Fibroblast of peridontal ligament (primary cell): Measurements from ENCODE around the gene NUDCD3.
A peak's percentile ranks its signal among the peaks of the same experiment; 100 is the strongest.
"Not testable (repeated sequence)": the region's sequence is repeated elsewhere in the genome, so short reads cannot be mapped to it uniquely, and the experiment has no call there.

ENCODE experiments used
- DNase-seq: peaks from one replicate; pipeline ENCODE4 v3.0.0-alpha.2; 2010; ENCODE audit errors: extremely low read depth

Gene NUDCD3

DNA sequence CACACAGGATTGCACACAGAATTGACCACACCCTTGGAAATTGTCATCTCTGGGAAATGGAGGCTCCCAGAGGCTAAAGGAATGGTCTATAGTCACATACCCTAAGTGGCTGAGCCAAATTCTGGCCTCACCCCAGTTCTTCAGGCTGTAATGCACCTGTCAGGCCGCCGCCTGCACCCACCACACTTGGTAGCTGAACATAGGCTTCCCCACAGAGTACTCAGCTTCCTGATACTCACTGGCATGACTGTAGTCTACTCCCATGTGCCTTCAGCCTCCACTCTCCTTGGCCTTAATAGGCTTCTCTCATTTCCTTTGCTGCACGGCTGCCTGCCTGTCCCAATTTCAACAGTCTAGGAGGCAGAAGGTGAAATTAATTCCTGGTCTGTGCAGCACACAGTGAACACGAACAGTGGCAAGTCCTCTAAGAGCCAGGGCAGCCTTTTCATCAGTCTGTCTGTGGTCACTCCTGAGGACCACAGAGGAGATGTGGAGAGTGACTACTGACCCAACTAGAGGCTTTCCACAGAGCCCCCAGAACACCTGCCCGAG lies 42.5 kb downstream of the NUDCD3 start:
- no peak for DNase-seq

DNA sequence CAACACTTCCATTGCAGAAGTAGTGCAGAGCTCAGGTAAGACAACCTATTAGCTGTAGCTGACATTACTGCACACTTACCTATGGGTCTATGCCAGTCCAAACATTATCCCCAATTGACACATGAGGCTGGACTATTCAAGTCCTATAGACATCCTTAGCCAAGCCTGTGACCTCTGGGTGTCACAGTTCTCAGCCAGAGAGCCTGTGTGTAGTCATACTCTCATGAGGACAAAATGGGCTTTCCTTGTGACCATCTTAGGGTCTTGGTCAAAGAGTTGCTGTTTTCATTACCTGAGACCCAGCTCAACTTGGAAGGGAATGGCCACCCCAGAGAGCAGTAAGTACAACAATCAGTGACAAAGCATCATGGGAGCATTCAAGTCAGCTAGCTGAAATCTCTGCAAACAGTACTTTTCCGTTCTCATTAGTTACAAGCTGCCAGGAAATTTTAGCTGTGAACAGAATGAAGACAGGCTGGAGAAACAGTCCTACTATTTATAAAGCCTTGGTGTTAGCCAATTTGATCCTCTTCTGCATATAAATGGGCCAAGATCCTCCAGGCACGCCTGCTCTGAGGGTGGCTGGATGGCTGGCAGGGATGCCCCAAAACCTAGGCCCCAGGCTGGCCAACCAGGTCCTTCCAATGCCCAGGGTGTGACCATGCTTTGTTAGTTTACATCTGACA lies 44.3 kb downstream of the NUDCD3 start:
- DNase-seq = no peak

DNA sequence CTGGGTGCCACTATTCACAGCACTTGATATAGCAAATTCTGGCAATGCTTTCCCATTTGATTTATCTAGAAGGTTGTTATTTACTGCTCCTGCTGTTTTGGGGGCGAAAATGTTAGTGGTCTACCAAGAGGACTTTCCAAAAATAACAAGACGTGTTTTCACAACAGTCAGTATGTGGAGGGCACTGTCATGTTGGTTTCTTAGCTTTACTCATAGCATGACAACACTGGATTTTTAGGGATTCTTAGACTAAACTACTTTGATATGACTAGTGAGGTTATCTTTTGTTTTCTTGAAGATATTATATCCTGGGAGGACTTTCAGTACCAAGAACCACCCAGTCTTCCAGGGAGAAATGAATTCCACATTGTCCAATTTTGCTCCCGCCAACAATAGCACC lies 49.4 kb downstream of the NUDCD3 start:
- DNase-seq = no peak

DNA sequence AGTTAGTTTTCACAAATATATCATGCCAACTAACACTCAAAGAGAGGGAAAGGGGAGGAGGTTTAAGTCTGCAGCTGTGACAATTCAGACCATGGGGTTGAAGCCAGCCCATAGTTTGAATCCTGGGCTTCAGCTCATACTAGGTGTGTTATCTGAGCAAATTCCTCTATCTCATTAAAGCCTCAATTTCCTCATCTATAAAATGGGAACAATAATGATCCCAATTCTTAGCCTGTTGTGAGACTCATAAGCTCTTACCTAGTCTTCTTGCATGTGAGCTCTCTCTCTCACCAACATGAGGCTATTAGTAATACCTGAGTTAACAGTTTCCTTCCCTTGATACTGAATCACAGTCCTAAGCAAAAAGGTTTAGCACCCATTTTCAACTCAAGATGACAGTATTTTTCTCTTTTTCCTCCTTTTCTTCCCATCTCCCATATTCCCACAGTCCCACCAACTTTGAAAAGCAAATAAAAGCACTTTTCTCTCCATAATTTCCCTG lies 49.8 kb downstream of the NUDCD3 start:
- DNase-seq = no peak

DNA sequence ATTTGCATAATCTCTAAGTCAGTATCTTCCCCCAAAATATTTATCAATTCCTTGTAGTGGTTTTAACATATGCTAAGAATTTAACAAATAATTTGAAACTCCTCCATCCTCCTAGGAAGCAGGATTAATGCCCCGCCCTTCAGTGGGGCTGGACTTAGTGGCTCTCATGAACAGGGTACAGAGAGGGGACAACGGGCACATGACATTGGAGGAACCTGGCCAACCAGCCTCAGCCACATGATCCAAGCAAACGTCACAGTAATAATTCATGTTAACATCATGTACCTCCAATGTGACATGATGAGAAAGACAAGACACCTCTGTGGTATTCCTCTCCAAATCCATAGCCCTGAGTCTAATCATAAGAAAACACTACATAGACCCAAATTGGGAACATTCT lies 50.5 kb downstream of the NUDCD3 start:
- no peak for DNase-seq

DNA sequence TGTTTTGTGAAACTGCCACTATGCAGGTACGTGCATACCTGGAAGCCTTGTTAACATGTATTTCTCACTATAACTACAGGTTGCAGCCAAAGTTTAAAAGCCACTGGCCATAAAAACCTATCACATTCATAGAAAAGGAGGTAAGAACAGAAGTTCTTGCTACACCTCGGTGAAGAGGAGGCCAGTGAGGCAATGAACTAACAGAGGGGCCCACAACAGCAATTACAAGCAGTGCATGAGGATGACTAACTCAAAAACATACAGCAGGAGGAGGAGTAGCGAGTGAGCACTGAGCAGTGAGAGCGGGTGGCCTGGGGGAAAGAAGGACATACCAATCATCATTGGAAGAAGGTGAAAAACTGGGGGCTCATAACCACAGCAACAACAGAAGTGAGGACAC lies 51.6 kb downstream of the NUDCD3 start:
- DNase-seq = no peak

DNA sequence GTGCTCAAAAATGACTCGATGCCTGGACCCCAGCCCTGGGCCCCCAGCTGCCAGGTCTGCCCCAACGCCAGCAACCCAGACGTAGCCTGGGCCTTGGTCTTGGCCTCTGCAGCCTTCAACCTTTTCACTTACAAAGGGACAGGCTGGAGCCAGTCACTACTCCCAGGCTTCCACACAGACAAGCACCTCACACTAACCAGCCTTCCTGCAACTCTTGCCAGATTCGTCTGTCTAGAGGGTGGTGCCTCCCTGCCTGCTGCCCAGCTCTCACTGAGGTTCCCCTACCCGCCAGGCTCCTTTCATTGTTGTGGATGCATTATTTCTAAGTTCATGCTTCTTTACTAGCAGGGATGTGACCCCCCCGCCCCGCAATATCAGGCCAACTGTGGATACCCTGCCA lies 56.3 kb downstream of the NUDCD3 start:
- no peak for DNase-seq

DNA sequence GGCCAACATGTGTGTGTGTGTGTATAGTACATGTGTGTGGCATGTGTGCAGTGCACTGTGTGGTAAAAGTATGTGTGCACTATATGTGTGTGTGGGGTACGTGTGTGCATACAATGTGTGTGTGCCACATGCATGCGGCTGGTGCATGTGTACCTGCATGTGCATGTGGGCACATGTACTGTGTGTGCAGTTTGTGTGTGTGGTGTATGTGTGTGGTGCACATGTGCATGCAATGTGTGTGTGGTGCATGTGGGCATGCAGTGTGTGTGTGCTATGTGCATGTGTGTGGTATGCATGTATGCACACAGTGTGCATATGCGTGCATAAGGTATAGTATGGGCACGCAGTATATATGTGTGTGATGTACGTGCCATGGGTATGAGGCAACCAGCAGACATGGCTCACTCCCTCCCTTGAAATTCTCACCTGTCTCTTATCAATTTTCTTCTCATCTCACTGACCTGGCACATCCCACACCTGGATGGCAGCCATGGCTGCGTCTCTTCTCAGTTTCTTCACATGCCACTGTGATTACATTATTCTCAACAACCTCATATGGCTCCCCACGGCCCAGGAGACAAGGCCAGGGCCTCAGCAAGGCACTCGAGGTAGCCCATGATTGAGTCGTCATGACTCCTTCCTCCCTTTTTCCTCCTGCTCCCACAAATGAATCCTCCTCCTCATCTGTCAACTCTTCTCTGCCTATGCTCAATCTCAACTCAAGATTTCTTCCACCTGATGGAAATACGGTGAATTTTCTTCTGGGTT lies 57.0 kb downstream of the NUDCD3 start:
- no peak for DNase-seq

DNA sequence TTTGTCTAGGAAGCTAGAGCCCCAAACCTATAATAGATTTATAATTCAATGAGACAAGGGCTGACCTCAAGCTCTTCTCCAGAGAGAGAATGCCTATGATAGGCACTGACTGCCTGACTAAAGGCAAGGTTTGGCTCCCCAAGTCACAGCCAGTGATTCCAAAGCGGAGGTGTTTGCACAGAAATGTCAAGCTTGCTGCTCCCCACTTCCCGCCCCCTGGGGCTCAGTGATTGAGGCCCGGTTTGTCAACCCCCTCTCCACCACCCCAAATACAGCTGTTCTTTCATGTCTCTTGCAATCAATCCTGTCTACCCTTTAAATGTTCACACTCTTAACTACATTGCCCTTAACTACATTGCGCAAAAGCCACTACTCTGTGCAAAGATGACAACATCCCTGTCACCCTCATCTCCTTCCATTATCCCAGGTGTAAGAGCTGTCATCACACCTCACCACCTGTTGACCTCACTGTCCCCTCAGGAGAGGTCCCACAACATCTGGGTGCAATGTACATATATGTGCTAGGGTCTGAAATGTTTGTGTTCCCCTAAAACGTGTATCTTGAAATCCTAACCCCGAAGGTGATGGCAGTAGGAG lies 58.0 kb downstream of the NUDCD3 start:
- no peak for DNase-seq

DNA sequence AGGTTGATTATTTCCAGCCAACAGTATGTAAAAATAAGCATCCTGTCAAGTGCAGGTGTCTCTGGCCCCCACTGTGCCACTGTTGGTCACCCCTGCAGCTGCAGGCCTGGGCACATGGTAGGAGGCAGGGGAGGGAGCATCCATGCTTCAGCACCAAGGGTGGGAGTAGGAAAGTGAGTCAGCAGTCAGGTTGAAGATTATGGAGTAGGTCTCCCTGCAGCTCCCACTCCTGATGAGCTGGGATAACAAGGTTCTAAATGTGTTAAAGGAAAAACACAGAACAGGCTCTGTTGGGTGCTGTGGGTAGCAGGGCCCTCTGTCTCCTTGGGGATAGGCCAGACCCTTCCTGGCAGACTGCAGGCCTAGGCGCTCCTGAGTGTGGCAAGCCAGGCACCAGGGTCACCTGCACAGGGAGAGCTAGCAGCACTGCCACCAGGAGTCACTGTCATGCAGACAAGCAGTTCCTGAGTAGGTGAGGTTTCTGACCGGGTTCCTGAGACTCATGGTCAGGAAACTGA lies 59.3 kb downstream of the NUDCD3 start:
- DNase-seq = no peak

DNA sequence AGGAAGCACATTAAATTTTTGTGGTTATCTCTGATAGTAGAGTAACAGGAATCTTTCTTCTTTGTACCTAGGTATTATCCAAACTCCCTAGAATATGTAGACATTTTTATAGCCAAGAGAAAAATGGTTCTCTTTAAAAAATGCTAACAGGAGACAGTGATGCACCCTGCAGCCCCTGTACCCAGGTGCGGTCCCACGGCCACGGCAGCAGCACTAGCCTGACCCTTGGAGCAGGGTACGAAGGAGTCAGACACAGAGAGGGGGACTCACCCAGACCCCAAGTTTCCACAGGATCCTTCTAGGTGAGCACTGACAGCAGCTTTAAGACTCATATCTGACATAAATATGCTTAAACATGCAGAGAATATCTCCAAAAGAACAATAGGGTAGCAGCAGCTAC lies 60.4 kb downstream of the NUDCD3 start:
- DNase-seq = no peak

DNA sequence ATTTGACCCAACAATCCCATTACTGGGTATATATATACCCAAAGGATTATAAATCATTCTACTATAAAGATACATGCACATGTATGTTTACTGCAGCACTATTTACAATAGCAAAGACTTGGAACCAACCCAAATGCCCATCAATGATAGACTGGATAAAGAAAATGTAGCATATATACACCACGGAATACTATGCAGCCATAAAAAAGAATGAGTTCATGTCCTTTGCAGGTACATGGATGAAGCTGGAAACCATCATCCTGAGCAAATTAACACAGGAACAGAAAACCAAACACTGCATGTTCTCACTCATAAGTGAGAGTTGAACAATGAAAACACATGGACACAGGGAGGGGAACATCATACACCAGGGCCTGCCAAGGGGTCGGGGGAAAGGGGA lies 65.7 kb downstream of the NUDCD3 start:
- not testable (repeated sequence) for DNase-seq

DNA sequence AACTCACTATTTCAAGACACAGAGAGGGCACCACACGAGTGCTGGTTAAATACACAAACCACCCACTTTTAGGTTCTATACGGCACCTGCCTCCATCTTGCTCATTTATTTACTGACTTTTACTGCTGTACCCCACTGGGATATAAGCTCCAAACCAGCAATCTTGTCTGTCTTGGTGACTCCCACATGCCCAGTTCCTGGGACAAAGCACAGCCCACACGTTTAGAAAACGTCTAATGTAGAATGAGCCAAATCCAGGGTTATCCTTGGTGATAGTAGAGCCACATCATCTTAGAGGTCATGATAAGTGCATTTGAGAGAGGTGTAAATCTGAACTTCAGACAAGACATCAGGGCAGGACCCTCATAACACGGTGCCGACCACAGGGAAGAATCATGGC lies 73.5 kb downstream of the NUDCD3 start:
- no peak for DNase-seq

DNA sequence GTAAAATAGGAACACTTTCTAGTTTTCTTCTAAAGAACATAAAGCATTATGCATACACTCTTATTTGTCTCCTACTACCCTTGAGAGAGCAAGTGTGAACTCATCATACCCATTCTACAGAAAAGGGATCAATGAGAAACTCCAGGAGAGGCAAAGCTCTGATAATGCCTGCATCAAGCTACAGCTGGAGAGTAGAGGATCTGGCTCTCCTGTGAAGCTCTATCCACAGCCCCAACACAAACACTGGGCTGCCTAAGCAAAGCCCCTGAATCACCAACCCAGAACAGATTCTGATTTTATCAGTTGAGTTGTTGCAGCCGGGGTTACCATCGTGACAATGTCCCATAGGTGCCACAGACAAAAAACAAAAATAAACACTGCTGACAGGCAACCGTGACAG lies 74.9 kb downstream of the NUDCD3 start:
- DNase-seq = no peak

DNA sequence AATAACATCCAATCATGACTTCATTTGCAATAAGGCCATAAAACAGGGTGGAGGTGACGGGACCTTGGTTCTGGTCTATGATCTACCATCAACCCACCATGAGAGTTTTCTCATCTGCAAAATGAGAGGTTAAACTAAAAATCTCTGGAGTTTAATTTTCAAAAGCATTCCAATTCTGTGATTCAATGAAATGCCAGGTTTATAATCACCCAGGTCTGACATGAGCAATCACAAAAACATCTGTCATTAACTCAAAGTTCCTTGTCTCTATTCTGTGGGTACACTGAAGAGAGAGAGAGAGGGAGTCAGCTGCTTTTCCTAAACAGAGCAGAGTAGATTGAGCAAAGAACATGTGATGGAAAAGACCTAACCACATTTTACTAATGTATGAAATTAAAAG lies 75.4 kb downstream of the NUDCD3 start:
- peak; percentile 15 for DNase-seq

DNA sequence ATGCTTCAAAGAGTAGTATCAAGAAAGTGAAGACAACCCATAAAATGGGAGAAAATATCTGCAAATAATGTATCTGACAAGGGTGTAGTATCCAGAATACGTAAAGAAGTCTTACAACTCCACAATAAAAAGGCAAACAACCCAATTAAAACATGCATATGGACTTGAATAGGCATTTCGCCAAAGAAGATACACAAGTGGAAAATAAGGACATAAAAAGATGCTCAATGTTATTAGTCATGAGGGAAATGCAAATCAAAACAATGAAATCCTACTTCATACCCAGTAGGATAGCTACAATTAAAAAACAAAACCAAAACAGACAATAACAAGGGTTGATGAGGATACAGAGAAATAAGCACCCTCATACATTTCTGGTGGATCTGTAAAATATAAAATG lies 79.2 kb downstream of the NUDCD3 start:
- DNase-seq = no peak

DNA sequence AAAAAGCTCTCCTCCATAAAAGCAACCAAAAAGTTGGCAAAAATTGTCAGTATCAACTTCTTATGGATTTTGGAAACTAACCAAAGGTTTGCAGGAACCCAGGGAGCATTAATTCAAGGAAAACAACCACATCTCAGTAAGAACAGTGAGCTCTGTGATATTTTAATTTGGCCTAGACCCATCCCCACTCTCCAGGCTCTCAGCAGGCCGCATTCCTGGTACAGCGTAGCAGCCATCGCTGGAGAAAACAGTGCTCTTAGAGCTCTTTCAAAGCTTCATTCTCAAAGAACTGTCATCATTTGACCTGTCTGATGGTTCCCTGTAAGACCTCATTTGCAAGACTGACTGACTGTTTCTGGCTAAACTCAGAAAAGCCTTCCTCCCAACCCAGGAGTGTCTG lies 81.9 kb downstream of the NUDCD3 start:
- DNase-seq = no peak

DNA sequence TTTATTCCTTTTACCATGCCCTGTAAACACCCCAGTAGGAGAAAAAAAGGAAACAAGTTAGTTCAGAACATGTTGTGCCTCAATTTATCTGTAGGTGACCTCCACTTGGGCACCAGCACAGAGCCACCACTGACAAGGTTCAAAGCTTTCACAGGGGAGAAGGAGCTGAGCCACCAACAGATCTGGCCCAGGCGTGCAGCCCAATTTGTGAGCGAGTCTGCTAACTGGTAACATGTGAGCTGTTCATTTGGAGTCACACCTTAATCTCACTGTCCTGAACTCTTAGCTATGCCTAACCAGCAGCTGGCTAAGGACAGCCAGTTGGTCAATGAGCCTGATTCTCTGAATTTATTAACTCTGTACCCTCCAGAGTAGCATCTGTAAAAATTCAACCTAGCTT lies 86.7 kb downstream of the NUDCD3 start:
- no peak for DNase-seq

DNA sequence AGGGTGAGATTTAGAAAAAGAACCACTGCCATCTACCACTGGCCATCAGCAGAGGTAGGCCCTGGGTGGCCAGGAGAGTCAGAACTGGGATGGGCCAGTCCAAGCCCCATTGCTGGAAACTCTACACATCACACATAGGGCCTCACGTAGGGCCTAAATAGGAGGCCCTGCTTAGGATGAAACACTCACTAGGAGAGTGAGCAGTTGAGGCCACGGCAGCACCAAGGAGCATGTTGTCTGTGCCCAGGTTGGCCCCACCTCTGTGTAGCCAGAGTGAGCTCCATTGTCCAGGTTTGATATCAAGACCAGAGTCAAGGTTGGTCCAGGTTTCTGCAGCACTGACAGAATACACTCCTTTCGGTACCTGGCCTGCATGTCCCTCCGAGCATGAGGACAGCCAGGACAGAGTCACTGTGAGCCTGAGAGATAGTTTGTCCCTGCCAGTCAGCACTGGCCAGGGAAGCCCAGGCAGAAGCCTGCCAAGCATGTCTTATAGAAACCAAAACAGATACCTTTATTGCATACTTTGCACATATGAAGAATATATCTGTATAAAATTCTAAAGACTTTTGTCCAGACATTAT lies 87.2 kb downstream of the NUDCD3 start:
- no peak for DNase-seq

DNA sequence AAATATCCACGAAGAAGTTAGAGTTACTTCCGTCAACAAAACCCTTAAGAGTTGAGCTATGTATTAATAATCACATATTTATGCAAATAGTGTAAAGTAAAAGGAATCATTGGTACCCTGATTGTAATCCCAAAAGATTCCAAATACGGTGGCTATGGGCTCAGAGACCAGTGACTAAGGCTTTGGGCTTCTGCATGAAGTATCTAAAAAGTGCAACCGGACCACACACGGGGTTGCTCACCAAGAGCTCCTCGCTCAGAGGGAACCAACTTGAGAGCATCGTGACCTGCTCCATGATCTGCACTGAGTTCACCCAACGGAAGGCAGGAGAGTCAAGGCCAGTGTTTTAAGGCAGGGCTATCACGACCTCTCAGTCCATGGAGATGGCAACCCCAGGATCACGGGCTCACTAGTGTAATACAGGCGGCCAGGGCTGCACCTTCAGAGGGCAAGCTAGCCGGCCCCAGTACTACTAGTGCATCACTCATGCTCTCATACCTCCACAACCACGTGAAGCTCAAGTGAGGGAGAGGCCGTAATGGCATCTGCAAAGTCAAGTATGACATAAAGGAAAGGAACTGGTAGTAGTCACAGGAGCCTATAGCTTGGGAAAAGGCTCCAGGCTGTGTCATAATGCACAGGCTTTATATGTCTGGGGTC lies 87.9 kb downstream of the NUDCD3 start:
- no peak for DNase-seq

DNA sequence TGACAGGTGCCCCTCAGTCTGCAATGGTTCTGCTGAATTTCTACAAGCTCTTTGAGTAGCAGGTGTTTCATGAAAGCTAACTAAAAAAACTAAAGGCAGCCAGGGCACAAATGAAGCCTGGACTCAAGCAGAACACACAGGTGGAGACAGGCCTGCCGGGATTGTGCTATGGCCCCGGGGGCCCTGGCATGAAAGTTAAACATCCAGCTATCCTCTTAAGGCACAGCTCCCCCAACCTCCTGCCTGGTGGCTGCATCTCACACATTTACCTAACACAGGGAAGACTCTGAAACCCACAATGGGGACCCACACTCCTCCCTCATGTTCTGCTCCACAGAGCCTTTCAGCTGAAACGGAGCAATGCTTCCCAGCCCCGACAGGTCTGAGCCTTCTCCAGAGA lies 88.8 kb downstream of the NUDCD3 start:
- no peak for DNase-seq
